ENCODE results near the gene MYEF2.
A peak's percentile ranks its signal among the peaks of the same experiment; 100 is the strongest.

Gene MYEF2, protein sequence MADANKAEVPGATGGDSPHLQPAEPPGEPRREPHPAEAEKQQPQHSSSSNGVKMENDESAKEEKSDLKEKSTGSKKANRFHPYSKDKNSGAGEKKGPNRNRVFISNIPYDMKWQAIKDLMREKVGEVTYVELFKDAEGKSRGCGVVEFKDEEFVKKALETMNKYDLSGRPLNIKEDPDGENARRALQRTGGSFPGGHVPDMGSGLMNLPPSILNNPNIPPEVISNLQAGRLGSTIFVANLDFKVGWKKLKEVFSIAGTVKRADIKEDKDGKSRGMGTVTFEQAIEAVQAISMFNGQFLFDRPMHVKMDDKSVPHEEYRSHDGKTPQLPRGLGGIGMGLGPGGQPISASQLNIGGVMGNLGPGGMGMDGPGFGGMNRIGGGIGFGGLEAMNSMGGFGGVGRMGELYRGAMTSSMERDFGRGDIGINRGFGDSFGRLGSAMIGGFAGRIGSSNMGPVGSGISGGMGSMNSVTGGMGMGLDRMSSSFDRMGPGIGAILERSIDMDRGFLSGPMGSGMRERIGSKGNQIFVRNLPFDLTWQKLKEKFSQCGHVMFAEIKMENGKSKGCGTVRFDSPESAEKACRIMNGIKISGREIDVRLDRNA

DNA sequence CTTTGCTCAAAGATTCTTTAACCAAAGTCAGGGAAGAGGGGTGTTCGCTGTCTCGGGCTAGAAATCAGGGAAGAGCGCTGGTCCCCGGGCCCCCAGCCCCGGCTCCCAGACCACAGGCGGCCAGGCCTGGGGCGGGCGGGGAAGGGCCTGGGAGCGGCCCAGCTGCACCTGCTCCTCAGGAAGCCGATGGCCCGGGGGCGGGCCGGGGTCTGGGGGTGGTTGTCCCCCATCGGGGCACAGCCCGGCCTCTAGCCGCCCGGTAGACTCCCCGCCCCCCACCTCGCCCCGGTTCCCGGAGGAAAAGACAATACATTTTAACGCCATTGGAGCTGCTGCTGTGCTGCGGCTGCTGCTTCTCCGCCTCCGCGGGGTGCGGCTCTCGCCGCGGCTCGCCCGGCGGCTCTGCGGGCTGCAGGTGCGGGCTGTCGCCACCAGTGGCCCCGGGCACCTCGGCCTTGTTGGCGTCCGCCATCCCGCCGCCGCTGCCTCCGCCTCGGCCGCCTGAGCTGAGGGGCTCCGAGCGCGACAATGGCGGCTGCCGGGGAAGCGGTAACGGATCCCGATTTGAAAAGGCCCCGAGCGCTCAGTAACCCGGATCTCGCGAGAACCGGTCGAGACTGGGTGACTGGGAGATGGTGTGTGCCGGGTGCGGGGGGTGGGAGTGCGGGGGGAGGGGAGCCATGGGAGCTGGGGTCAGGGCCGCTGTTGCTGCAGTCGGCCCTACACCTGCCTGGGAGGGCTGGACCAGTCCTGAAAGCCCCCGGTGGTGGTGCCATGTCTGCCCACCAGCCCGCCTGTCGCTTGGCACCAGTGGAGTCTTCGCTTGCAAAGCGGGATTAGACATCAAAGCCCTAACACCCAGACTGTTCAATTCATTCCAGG is at the start of gene MYEF2:
Gene MYEF2 (minus strand): TSS at position 530 of the 882 bp plus-strand sequence. CDS start 58 bp downstream, at position 472.
- DNase-seq (ENCODE audit: low read depth, low spot score) = no peak

DNA sequence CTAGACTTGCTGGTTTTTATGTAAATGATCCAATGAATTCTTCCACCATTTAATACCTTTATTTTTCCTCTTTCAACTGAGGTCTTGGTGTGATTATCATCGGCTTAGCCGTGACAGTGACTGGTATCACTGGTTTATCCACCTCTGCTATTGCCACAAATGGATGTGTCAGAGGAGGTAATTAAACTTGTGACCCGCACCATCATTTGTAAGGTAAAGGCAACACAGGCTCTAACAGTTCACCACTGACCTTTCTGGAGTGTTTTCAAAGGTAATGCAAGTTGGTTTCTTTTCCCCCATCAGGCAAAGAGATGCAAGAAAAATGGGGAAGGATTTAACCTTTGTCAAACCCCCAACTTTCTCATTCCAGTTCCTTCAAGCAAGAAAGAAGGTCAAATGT is 47.7 kb upstream of the MYEF2 start:
- DNase-seq (ENCODE audit: low read depth, low spot score) = no peak

DNA sequence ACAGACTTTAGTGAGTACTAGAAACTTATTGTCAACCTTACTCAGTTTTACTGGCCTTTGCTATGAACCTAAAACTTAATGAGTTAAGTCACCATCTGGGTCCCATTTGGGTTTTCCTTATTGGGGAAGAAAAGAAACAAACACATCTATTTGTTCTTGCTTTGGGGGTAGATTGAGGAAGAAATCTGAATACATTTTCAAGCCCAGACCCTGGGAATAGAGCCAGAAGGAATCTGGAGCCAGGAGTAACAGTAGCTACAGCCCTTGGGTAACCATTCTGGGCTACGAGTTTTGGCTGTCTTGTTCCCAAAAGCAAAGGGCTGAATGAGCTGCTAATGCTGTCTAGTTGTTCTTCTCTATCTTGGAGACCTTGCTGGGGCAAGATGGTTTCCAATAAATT is 44.5 kb upstream of the MYEF2 start:
- no peak for DNase-seq (ENCODE audit: low read depth, low spot score)

DNA sequence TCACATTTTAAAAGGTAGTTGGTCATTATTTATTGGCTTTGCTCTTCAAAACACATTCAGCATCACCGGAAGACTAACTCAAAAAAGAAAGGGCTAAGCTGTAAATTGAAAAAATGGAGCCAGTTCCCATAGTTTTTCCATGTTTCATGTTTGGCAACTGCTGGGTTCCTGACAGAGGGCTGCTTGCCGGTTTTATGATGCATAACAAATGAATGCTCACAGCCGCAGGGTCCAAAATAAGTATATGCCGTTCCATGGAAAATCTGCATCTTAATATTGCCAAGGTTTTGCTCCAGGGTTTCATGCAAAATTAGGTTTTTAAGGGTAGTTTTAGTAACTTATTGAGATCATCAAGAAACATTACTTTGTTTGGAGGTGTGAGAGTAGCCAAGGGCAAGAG is 43.8 kb upstream of the MYEF2 start:
- no peak for DNase-seq (ENCODE audit: low read depth, low spot score)

DNA sequence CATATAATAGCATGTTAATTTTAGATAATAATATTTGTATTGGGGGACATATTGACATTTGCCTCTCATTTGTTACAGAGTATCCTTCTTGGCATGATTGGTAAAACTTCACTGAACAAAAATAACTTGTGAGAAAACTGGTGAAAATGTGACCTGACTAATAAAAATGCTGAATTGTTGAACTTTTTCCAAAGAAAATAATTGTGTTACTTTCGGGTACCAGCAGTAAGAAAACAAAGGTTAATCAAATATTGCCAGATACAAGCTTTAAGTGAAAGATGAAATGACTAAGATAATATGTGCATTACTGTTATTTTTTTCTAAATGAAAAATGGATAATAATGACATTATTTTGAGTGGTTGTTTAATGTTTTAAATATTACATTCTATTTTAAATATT is 43.2 kb upstream of the MYEF2 start:
- DNase-seq (ENCODE audit: low read depth, low spot score) = no peak

DNA sequence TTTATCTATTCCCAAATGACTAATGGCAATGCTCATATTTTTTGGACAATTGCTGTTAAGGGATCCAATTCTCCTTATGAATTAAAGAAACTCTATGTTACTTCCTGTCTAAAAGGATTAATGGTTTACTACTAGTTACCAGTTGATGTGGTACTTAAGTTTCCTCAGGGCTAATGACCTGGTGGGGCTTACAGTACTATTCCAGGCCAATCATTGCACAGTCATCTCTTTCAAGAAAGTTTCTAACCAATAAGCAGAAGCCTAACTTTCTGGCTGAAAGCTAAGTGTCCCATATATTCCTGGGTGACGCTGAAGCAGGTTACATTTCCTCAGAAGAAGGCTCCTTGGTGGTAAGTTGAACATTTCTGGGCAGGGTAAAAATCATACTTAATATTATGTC is 27.9 kb upstream of the MYEF2 start, which contains the start of gene SLC12A1:
Gene SLC12A1 (plus strand): TSS at position 322 of the 400 bp plus-strand sequence. CDS start 1,418 bp downstream, outside the sequence.
- no peak for DNase-seq (ENCODE audit: low read depth, low spot score)

DNA sequence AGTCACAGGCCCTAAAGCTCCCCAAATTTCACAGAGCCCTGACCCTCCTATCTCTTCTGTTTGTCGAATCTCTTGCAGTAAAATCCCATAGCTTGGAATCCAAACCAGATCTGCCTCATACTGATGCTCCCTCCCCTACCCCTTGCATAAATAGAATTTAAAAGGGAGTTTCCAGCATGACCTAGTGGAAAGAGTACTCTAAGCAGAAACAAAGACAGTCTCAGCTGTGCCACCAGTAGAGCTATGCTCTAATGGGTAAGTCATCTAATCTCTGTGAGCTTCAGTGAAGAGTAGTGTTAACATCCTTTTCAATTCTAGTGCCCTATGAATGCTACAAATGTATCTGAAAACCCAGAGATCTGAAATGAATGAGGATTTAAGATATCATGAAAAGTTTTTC is 24.0 kb upstream of the MYEF2 start:
- no peak for DNase-seq (ENCODE audit: low read depth, low spot score)

DNA sequence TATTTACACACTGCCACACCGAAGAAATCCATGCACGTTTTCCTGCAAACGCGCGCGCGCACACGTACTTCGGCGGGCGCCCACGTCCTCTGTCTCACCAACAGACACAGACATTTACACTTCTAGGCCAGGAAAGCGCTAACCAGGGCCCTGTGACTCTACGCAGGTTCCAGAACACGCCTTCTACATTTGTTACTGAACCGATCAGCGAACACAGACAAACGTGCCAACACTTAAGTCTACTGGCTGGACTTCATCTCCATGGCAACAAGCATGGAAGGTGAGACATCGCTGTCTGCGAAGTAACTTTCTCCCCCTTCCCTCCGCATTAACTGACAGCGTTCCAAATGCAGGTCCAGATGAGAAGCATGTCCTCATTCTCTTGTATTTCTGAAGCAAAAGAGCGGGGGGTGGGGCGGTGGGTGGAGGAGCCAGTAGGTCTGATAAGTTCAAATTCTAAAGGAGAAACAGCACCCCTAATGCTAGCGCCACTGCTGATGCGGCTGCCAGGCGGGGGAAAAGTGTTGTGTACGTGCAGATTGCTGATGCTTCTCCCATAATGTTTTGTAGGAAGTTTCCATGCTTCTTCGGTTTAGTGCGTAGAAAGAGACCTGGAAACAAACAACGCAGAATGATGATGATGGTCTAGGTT is 13.6 kb upstream of the MYEF2 start, which contains the start of gene CTXN2:
Gene CTXN2 (plus strand): TSS at position 92 of the 652 bp plus-strand sequence. CDS start 9,636 bp downstream, outside the sequence.
- DNase-seq (ENCODE audit: low read depth, low spot score) = no peak

DNA sequence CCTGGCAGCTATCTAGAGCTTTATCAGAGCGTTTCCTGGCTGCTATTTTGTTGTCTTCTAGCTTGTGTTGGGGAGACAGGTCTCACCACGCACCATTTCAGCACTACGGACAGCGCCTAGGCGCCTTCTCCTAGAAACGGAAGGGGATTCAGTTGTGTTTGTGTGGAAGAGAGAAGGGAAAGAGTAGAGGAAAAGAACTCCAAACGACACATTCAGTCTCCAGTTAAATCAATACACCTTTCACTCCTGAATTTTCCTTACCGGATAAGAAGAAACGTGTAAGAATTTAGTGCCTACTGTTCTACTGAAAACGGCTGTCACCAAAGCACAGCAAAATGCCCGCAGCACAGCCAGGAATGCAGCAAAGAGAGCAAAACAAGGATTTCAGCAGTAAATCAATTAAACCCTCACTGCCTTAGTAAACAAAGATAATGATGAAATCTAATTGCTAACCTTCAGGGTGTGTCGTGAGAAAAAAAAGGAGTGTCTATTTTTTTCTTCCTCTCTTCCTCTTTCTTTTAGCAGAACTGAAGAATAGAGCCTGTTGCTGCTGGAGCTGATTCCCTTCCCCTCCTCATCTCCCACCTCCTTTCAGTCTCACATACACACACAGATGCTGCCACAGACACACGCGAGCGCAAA is 13.0 kb upstream of the MYEF2 start:
- peak; percentile 46 for DNase-seq (ENCODE audit: low read depth, low spot score)

DNA sequence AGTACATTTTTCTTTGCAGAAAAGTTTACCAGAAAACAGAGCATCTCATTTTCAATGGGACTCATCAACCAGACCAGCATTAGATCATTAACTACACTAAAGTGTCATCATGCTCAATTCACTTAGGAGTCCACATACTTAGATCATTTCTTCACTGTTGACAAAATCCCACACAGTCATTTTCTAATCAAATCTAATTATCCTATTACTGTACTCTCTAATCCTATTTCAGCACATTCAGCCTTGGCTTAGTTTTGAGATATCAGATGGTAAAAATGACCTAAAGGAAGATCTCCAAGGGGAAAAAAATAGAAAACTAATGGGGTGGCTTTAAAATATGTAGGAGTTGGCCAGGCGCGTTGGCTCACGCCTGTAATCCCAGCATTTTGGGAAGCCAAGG is 8.2 kb upstream of the MYEF2 start:
- no peak for DNase-seq (ENCODE audit: low read depth, low spot score)

DNA sequence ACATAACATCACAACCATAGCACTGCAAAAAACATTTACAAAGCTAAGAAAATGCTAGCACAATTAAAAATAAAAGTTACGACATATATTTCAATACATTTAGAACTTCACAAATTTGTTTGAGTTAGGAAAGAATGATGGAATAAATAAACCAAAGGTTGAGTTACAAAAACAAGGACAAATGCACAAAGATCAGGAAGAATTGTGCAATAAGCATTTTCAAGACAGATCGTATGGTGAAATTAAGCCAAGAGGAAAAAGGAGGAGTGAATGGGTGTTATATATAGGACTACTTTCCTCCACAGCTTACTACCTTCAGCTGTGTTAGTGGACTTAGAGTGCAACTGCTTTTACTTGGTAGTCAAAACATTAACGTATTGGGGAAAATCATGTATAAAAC is 7.4 kb upstream of the MYEF2 start:
- no peak for DNase-seq (ENCODE audit: low read depth, low spot score)

DNA sequence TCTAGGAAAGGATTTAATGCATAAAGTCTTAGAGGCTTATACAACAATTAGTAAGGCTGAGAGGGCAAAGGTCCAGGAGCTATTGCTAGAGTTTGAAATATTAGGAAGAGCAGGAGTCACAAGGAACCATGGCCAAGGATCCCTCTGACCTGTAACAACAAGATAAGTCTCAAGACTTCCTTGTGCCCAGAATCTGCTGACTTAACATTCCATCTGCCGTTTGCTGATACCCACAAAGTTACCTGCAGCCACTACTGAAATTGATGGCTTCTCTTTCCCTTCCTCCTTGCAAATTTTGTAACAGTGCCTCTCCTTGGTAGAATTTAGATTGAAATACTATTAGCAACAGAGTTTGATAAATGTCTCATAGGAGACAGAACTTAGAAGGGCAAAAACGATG is 4.7 kb upstream of the MYEF2 start:
- DNase-seq (ENCODE audit: low read depth, low spot score) = no peak

DNA sequence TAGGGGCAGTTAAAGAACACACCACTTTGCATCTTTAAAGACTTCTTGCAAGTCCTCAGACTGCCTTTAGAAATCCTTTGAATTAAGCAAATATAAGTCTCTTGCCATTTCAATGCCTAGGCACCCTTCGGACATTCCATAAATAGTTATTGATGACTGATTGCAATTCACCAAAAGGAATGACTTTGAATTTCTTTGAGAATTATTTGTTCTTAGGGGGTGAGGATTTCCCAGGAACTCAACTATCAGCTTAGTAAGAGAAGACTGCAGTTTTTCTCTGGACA is 495 bp upstream of the MYEF2 start:
- no peak for DNase-seq (ENCODE audit: low read depth, low spot score)

DNA sequence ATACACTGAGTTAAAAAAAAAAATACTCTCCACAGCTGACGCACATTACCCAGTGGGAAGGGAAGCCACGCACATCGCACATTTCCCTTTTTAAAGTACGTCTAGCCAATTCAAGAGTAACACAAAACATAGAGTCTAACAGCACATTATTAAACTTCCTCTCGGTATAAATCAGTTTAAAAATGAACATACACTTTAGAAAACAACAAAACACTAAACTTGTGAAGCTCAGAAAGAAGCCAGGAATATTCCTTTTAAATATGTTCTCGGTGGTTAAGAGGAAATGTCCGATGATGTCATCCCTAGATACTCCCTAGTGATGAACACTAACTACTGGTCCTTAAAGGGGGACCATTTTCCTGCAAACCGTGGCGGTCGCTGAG is 721 bp downstream of the MYEF2 start:
- no peak for DNase-seq (ENCODE audit: low read depth, low spot score)

DNA sequence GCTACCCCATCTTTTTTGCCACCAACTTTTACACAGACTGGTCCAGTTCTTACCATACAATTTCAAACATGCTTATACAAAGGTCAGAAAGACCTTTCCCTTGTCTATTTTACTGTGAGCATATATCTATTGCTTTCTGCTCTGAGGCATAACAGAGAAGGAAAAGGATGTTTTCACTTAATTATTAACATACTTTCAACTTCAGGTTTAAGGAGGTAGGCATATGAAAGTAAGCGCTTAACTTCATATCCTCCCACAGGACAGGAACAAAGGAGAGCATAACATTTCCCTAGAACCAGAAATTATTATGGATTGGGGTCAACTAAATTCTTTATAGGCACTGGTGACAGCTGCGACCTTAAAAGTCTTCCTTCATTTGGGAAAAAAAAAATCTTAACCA is 1.1 kb downstream of the MYEF2 start:
- DNase-seq (ENCODE audit: low read depth, low spot score) = no peak

DNA sequence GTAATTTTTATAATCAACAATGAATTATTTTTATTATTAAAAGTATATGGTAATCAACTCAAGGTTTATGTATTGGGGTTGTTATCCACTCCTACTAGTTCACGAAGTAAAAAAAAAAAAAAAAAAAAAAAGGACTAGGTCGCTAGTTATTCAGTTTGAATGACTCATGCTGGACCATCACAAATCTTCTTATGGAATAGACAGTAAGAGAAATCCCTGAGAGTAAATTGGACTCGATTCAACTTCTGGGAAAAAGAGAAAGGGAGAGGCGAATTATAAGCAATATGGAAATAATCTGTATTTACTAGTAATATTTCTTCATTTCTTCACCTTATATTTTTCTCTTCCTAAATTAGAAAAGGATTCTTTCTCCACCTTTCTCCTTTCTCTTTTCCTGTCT is 2.0 kb downstream of the MYEF2 start:
- DNase-seq (ENCODE audit: low read depth, low spot score) = no peak

DNA sequence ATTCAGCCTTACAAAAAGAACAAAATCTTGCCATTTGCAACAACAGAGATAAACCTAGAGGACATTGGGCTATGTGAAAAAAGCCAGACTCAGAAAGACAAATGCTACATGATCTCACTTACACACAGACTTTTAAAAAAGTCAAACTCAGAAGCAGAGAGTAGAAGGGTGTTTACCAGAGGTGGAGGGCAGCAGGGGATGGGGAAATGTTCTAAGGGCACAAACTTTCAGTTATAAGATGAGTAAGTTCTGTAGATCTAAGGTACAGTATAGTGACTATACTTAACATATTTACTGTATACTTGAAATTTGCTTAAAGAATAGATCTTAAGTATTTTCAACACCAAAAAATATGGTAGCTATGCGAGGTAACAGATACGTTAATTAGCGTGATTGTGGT is 3.0 kb downstream of the MYEF2 start:
- DNase-seq (ENCODE audit: low read depth, low spot score) = no peak

DNA sequence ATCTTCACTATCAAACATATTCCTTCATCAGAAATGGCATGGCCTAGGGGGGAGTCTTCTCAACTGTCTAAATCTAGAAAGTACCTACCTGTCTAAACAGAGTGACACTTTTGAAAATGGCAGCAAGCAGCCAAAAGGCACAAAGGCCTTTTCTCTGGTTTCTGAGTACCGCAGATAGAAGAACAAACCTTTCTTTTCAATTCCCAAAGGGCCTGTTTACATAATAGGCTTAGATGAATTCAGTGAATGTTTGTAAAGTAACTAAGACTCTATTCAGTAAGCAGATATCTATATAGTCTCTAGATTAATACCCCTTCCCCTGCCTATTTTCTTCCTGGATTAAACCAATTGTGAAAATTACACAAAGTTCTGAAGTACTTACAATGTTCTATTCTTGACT is 7.1 kb downstream of the MYEF2 start:
- DNase-seq (ENCODE audit: low read depth, low spot score) = no peak

DNA sequence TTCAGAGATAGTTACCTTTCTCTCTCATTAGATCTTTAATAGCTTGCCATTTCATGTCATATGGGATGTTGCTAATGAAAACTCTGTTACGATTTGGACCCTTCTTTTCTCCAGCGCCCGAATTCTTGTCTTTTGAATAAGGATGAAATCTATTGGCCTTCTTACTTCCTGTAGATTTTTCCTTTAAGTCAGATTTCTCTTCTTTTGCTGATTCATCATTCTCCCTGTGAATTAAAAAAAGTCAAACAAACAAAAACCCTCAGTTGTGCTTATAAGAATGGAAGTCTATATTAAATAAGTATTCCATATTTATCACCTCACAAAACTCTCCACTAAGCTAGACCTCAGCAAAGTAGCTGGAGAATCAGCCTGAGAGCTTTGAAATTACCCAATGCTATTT is 9.5 kb downstream of the MYEF2 start:
- no peak for DNase-seq (ENCODE audit: low read depth, low spot score)

DNA sequence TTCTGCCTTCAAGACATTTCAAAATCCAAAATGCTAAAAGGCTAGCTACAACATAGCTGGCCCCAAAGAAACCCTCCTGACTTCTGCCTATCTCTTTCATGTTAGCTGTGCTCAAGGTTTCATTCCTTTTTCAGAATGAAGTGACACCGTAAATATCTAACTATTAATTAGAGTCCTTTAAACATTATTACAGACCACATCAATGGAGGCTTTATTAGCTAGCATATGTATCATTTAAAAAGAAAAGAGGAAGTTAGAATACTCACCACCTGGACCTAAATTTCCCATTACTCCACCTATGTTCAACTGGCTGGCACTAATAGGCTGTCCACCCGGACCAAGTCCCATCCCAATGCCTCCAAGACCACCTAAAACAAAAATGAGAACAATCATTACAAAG is 24.6 kb downstream of the MYEF2 start:
- no peak for DNase-seq (ENCODE audit: low read depth, low spot score)

DNA sequence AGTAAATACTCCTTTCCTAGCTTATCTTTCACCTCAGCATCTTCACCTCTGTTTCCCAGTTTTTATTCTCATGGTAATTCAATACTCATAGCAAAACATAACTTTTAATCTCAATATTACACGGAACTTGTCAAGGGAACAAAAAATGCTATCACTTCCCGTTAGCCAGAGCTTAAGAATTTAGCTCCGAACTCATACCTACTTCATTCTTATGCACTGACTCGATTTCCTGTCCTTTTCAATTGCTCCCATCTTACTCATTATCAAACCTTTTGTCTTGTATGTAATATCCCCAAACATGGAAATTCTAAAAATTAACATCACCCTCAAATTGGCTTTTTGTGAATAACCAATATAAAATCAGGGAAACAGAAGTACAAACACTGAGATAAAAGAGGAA is 28.2 kb downstream of the MYEF2 start:
- DNase-seq (ENCODE audit: low read depth, low spot score) = no peak
